Neural progenitor cell (in vitro differentiated cells): ENCODE results near the gene SEMA6A.

Source experiments
- EZH2 ChIP-seq: fragments of 200-600 bp; sonication (generic); IDR thresholded peaks from 2 replicates; pipeline ENCODE4 v1.6.1; 2017; ENCODE audit warnings: antibody characterized with exemption, mild to moderate bottlenecking, moderate library complexity
- TF ChIP-seq, protein P1 (sequence below): fragments of 200-600 bp; sonication (generic); IDR thresholded peaks from 2 replicates; pipeline ENCODE4 v1.5.1; 2017; ENCODE audit warnings: antibody characterized with exemption, mild to moderate bottlenecking

DNA sequence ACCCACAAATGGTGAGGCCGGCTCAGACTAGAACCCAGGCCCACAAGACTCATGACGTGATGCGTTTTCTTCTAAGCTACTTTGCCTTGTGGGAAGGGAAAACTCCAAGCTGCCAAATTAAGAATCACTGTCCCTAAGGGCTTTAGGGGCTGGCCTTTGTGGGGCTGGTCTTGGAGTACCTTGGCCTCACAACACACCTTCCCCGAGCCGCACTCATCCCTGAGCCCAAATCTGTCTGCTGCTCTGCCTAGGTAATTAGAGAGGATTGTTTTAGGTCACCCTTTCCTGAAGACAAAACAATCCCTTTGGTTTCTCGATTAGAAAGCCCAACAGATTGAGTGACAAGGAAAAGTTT lies 137.3 kb downstream of the SEMA6A start:
- TF ChIP-seq, protein P1, sequence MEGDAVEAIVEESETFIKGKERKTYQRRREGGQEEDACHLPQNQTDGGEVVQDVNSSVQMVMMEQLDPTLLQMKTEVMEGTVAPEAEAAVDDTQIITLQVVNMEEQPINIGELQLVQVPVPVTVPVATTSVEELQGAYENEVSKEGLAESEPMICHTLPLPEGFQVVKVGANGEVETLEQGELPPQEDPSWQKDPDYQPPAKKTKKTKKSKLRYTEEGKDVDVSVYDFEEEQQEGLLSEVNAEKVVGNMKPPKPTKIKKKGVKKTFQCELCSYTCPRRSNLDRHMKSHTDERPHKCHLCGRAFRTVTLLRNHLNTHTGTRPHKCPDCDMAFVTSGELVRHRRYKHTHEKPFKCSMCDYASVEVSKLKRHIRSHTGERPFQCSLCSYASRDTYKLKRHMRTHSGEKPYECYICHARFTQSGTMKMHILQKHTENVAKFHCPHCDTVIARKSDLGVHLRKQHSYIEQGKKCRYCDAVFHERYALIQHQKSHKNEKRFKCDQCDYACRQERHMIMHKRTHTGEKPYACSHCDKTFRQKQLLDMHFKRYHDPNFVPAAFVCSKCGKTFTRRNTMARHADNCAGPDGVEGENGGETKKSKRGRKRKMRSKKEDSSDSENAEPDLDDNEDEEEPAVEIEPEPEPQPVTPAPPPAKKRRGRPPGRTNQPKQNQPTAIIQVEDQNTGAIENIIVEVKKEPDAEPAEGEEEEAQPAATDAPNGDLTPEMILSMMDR: no peak
- no peak for TF ChIP-seq EZH2
